IPS DF 4.7 (cell line): ENCODE measurements around the gene ANKS3.

Experiments used
- DNase-seq: peaks from one replicate; pipeline ENCODE4 v3.0.0-alpha.2; 2013; ENCODE audit warnings: low spot score; ENCODE audit errors: extremely low read depth

Gene ANKS3

DNA sequence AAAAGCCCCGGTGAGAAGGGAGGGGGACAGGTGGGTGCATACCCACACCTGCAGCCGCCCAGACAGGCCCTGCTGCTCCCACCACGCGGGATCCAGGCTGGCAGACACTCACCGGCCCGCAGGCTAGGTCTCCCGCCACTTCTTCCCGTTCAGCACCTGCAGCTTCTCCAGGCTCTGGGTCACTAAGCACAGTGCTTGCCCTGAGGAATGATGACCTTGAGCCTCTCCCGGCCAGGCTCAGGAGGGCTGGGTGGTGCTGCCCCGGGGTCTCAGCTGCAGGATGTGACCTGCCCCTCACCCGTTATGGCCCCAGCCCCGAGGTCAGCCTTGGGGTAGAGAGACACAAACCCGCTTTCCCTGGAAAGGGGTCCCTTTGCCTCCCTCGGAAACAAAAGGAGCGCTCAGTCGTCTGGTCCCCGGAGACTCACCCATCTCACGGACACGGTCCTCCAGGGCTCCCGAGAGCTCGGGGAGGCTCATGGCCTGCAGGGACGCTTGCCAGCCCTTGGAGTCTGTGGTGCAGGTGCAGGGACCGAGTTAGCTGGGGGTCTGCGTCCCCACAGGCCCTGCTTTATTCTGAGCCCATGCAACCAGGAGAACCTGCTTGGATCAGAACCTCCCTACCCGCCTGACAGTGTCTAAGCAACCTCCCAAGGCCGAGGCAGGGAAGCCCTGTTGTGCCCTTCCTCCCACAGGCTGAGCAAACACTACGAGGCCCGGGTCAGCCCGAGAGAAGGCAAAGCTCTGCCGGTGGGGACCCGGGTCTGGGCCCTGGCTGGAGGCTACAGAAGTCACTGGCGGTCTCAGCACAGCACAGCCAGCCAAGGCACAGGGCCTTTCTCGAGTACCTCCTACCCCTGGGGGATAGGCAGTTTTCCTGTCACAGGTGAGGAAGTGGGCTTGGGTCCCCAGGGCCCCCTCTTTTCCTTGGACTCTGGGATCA is 36.9 kb downstream of the ANKS3 start:
- DNase-seq: no peak

DNA sequence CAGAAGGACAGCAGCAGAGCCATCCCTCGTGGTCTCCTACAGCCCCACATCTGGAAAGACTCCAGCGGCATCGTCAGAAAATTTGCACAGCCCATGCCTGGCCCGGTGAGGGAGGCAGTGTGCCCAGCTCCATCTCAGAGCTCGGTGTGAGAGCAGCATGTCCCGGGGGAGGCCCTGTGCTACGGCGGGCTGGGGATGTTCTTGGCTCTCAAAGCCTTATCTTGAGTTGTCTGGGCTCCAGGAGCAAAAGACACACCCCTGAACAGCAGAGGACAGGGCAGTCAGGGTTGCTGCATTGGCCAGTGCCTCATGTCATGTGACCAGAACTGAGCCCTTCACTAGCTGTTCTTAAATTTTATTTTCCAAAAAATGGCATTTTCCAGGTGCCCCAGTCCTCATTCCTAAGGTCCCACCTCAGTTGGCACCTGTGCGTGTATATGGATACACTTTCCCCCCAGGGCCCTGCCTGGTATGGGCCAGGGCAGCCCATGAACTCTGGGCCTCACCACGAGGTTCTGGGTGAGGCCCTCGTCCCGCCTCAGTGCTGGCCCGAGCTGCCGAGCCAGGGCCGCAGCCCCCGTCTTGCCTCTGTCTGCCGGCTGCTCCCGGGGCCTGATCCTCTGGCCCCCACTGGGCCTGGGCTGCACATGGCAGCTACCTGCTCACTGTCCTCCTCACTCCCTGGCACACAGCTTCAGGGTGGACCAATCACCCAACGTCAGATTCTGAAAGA is 37.7 kb downstream of the ANKS3 start:
- DNase-seq: no peak

DNA sequence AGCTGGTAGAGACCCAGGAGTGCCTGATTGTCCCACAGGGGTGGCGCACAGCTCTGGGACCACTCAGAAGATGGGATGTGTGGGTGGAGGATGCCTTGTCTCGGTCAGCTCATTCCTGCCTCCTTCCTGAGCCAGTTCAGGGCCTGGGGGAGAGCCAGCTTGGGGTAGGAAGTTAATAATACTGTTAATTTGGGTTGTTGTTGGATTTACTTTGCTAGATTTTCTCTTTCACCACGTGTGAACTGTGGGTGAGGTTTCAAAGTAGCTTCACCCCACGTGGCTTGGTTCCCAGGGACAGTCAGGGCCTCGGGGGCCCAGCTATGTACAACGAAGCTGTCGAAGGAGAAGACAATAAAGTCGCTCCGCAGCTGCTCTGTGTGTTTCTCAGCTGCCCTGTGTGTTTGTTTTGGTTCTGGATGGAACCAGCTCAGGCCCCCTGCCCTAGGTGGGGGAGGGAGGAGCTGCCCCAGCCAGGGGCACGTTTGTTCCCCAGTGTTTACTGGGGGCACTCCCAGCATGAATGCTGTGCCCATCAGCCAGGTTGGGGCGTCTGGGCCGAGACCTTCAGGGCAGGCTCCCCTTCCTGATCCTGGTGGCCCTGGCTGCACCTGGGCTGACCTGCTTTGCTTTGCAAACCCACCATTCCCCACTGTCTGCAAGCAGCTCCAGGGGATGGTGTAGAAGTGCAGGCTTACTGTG is 38.4 kb downstream of the ANKS3 start:
- no peak for DNase-seq

DNA sequence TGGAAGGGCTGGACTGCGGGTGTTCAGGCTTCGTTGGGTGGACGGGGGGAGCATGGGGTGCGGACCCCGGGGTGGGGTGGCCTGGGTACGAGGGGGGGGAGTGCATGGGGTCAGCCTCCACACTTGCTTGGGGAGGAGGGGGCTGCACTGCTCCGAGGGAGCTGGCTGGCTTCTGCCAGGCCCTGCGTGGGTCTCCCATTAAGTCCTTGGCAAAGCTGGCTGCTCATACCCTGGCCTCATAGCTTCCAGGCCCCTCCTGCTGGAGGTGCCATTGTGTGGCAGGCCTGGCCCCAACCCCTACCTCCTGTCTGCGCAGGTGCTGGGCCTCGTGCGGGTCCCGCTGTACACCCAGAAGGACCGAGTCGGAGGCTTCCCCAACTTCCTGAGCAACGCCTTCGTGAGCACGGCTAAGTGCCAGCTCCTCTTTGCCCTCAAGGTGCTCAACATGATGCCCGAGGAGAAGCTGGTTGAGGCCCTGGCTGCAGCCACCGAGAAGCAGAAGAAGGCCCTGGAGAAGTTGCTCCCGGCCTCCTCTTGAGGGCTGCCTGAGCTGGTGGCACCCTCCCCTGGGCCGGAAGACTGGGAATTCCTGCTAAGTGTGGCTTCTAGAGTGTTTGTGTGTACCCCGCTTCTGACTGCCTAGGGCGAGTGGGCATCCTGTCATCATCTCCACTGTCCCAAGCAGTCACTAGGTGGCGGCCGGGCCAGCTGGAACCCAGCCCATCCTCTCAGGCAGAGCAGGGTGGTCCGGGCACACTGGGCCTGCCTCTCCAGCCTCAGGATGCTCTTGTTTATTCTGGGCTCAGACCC is 39.2 kb downstream of the ANKS3 start:
- no peak for DNase-seq

DNA sequence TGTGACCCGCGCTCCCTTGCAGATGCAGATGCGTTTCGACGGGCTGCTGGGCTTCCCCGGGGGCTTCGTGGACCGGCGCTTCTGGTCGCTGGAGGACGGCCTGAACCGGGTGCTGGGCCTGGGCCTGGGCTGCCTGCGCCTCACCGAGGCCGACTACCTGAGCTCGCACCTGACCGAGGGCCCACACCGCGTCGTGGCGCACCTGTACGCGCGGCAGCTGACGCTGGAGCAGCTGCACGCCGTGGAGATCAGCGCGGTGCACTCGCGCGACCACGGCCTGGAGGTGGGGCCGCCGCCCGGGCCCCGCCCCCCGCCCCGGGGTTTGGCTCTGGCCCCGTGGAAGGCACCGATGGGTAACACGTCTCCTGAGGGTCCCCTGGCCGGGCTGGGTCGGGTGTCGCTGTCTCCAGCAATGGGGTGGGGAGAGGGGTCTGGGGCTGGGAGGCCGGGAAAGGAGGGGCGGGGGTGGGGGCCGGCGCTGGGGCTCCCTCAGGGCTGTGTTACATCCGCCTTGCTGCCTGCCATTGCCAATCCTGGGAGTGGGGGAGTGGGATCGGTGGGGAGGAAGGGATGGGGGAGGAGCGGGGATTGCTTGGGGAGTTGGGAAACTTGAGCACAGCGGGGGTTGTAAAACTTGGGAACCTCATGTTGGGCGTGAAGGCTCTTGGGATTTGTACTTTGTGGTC is 40.0 kb downstream of the ANKS3 start:
- no peak for DNase-seq

DNA sequence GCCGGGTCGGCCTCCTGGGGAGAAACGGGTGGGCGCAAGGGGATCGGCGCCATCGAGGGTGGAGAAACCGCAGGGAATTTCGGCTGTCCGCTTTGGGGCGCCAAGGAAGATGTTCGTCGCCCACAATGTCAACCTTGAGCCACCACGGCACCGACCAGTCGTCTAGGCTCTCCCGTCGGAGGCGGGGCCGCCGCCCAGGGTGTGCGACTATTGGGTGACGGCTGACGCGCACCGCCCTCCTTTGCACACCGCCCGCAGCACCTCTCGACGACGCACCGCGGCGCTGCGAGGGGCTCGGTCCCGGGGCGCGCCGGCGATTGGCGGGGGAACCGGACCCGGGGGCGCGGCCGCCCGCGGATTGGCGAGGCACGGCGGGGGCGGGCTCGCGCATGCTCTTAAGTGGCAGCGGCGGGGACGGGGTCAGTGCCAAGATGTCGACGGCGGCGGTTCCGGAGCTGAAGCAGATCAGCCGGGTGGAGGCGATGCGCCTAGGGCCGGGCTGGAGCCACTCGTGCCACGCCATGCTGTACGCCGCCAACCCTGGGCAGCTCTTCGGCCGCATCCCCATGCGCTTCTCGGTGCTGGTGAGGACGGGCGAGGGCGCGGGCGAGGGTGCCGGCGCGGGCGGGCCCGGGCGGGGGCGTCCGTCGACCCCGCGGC is 40.6 kb downstream of the ANKS3 start, which contains the start of gene NUDT16L1:
TSS of gene NUDT16L1 (plus strand) at position 267 of the 660 bp plus-strand sequence. CDS start at position 432, 165 bp downstream.
- DNase-seq: peak; percentile 72

DNA sequence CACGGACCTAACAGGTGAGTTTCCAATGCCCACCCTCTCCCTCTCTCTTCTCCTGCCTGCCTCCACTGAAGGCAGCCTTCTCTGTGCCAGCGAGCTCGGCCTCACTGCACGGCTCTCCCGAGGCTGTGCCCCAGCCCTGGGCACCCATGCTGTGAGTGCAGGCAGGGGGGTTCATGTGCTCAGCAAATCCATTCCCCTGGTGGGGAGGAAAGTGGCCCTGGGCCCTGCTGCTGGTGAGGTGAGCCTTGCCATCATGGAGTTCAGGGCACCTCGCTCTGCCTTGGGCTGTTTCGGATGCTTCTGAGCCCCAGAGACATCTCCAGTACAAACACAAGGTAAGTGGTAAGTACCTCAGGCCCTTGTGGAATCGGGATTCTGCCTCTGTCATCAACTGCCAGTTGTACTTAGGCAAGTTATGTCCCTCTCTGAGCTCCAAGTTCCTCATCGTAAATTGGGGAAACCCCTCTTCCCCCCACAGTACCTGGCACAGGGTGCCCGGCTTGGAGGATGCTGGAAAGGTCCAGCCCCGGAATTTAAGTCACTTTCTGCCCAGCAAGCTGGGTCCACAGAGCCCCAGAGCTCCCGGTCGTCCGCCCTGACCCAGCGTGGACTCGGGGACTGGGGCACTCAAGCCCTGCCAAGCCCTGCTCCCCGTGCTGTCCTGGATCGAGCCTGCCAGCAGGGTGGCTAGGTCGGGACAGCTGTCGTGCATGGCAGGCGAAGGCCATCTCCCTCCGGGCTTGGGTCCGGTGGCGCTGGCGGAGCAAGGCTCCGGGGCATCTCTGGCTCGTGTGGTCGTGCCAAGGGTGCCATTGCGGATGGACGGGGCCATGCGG is 41.4 kb downstream of the ANKS3 start:
- no peak for DNase-seq

DNA sequence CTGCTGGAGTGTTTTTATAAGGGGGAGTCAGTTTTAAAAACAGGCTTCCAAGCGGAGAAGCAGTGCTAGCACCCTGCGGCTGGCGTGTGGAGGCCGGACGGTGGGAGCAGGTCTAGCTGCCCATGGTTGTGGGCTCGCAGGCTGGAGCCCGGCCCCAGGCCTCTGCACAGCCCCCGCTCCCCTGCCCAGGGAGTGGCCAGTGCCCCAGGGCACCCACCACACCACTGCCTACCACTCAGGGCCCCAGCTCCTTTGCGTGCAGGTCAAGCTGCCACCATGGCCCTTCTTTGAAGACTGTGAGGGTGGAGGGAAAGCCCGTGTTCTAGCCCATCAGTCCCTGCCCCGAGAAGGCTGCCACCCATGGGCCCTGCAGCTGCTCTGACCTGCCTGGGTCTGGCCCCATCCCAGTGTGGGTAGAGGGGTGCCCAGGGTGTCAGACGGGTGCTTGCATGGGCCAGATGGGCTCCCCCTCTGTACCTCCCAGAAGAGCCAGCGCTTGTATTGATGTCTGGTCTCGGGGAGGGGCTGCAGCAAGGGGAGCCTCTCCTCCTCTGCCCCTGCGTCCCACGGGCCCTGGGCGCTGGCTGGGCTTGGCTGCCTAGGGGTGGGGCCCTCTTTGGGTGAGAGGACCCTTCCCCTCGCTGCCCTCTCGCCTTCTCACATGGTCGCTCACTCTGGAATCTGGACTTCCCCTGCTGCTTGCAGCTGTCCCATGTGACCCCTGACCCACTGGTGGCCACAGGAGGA is 42.2 kb downstream of the ANKS3 start:
- no peak for DNase-seq

DNA sequence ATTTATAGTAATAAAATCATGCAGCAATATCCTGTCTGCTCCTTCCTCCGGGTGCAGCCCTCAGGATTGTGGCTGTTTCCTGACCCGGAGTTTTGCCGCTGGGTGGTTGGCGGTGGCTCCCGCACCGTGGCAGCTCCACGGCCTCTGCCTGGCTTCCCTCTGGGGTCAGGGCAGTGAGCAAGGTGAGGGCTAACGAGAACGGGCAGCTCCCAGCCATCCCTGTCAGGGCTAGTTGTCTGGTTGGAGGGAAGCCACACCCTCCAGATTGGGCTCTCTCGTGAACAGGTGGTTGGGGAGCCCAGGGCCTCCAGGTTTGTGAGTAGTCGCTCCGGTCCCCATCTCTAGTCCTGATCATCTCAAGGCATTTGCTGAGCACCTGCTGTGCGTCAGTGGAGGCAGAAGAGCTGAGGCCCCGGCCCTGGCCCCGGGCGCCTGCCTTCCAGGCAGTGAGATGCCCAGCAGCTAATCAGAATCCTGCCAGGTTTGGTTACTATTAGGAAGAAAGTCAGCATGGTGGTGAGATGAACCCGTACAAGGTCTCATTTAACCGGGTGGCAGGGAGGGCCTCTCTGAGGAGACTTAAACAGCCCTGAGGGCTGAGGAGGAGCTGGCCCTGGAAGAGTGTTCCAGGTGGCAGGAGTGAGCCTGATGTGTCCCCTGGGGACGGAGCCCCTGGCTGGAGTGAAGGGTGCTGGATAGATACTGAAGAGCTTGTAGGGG is 43.0 kb downstream of the ANKS3 start:
- DNase-seq: no peak

DNA sequence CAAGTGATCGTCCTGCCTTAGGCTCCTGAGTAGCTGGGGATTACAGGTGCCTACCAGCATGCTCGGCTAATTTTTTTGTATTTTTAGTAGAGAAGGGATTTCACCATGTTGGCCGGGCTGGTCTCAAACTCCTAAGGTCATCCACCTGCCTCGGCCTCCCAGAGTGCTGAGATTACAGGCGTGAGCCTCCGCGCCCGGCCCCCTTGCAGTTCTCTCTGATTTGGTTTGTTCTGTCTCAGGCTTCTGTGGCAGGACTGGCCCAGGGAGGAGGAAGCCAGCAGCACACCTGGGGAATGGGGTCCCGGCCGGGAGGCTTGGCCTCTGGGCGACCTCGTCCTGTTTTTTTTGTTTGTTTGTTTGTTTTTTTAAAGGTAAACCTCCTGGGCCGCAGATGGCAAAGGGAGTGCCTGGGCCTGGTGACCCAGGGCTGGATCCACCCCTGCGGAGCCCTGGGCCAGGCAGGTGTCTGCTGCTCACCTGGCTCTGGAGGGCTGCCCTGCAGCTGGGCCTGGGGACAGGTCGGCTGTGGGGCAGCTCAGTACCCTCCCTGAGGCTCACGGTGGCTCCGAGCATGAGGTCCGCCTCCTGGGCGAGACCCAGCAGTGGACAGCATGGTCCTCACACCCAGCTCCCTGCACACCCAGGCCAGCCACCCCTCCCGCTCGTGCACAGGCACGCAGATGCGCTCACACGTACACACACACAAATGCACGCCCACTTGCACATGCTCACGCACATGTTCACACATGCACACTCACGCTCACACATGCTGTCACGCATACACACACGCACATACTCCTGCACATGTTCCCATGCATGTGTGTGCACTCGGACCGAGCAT is 44.0 kb downstream of the ANKS3 start:
- no peak for DNase-seq

DNA sequence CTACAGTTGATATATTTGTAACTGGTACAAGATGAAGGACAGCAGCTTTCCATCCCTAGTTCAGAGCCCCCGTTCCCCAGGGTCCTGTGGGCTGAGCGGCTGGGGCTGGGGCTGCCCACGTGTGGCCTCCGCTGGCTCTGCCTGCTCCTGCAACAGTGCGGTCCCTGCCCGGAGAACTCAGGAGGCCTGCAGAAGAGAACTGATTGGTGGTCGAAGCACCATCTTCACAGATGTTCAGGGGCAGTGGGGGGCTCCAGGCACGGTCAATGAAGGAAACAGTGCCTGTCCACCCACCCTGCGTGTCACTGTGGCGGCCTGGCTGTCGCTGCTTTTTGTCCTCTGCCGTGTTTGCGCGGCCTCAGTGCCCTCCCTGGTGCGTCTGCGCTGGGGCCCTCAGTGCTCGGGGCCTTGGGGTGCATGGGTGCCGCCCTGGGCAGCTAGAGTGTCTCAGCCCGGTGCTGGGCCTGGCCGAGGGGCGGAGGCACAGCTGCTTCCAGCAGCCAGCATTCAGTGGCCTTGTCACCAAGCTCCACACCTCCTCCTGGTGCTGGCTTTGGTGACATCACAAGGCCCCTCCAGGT is 44.9 kb downstream of the ANKS3 start:
- DNase-seq: no peak

DNA sequence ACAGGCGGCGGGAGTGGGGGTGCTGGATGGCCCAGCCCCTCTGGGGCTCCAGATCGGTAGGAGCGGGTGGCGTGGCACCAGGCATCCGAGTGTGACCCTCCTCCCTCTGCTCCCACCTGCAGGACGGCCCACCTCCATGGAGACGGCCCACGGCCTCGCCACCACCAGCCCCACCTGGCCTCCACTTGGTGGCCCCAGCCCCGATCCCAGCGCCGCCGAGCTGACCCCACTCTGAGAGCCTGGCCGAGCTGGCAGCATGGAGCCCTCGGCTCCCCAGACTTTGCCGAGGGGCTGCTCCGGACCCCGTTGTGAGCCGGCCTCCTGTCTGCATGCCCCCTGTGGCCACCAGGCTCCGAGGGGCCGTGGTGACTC is 45.4 kb downstream of the ANKS3 start:
- DNase-seq: no peak

DNA sequence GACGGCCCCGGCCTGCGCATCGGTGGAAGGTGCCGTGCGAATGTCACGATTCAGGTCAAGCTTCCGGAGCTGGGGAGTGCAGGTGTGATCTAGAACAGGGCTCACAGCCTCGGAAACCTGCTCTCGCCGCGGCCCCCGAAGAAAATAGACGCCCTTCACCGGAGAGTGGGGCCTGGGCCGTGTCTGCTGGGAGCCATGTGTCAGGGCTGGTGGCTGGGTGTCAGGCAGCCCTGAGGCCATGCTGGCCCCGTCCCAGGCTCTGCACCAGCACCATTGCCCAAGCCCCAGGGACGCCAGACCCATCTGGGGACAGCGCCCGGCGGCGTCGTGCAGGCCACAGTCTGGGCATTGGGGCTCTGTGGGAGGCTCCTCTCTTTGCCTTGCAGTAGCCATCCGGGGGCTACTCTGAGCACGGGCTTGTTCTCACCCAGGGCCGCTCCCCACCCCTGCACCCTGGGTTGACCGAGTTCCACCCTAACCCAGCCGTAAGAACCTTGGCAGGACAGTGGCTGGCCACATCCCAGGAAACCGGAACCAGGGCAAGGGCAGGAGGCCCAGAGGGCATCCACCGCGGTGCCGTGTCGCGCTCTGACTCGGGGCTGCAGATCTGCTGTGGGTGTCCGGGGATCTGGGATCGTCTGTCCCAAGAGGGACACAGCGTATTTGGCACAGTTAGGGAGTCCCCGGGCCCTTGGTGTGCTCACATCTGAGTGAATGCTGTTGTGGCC is 46.0 kb downstream of the ANKS3 start:
- DNase-seq: no peak

DNA sequence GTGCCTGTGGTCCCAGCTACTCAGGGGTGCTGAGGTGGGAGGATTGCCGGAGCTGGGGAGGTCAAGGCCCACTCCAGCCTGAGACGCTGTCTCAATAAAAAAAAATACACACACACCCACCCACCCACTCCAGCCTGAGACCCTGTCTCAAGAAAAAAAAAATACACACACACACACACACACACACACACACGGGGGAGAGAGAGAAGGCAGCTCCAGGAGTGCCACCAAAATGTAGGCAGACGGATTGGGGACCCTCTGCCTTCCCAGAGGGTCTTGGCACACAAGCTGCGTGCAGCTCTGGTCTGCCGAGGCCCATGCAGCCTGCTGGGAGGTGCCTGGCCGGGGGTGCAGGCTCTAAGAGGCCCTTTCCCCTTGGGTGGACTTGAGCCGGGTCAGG is 46.7 kb downstream of the ANKS3 start:
- no peak for DNase-seq

DNA sequence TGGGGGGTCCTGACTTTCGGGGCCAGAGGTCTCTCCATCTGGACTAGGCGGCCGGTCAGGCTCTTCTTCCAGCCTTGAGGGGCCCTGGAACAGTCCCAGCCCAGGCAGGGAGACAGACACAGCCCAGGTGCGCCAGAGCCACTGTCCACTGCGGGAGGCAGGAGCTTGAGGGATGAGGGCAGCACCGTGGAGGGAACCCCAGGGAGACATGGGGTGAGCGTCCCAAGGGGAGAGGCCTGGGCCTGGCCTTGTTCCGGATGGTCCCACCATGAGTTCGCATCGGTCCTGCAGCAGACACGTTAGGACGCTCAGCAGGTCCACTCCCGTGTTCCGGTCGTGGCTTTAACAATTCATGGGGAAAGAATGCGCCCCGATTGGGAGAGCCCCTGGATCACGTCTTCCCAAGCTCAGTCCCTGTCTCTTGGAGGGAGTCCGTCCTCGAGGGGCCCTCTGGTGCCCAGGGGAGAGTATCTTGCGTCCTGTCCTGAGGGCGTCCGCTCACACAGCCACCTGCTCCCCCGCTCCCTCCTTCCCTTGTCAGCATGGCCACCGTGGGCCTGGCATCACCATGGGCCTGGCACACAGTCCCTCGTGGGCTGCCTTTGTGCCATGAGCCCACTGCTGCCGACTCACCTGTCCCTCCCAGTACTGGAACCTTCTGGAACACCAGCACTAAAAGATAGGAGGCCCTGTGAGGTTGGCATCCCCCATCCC is 47.4 kb downstream of the ANKS3 start:
- DNase-seq: no peak
